GM19023 (cell line): Measurements from ENCODE around the gene PSMC4.
"Not testable (repeated sequence)": the region's sequence is repeated elsewhere in the genome, so short reads cannot be mapped to it uniquely, and the experiment has no call there.

Experiments
- ATAC-seq: cut with Tn5 transposase; IDR thresholded peaks from one replicate; pipeline ENCODE4 v1.9.1; 2021; ENCODE audit warnings: mild to moderate bottlenecking, moderate library complexity; ENCODE audit not compliant: unreplicated experiment

Gene PSMC4

DNA sequence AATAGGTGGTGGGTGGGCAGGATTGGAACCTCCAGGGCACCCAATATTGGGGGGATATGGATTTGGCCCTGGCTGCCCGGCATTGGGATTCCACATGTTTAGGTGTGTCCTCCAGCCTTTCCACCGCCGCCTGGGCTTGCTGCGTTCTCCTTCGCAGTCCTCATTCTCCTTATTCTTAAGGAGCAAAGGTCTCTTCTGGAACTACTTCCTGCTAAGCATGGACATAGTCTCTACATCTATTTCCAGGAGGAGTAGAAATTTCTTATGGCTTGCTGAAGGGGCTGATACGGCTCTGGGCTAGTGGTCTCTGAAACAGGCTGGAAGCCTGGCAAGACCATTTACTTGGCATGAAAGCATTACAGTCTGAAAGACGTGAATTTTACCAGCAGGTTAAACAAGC, 27.4 kb upstream of the PSMC4 start:
- no peak for ATAC-seq

DNA sequence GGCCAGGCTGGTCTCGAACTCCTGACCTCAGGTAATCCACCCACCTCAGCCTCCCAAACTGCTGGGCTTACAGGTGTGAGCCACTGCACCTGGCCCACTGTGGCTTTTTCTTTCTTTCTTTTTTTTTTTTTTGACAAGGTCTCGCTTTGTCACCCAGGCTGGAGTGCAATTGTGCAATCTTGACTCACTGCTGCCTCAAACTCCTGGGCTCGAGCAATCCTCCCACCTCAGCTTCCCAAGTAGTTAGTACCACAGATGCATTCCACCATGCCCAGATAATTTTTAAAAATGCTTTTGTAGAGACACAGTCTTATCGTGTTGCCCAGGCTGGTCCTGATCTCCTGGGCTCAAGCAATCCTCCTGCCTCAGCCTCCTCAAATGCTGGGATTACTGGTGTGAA, 24.4 kb upstream of the PSMC4 start:
- no peak for ATAC-seq

DNA sequence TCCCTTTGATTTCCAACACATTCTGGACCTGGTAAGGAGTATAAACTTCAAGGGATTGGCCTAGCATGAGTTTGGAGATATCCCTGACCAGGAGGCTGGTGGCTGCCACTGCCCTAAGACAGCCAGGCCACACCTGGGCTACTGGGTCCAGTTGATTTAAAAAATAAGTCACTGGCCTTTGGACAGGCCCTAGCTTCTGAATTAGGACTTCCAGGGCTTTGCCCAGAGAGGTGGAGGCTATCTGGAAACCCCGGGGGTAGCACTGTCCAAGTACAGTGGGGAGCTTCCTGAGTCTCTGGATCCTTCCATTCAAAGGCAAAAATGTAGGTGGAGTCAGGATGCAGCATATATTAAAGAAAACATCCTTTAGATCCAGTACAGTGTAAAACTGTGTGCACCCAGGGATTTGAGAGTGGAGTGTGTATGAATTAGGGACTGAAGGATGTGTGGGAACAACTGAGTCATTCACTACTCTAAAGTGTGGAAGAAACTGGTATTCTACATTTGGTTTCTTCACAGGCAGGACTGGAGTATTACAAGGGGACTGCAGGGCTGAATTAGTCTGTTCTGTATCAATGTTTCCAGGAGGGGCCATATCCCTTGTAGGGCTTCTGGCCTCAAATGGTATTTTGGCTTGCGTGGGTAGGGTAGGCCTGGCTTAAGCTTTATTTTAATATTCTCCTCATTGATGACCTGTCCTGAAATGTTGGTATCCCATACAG, 21.8 kb upstream of the PSMC4 start:
- ATAC-seq = no peak

DNA sequence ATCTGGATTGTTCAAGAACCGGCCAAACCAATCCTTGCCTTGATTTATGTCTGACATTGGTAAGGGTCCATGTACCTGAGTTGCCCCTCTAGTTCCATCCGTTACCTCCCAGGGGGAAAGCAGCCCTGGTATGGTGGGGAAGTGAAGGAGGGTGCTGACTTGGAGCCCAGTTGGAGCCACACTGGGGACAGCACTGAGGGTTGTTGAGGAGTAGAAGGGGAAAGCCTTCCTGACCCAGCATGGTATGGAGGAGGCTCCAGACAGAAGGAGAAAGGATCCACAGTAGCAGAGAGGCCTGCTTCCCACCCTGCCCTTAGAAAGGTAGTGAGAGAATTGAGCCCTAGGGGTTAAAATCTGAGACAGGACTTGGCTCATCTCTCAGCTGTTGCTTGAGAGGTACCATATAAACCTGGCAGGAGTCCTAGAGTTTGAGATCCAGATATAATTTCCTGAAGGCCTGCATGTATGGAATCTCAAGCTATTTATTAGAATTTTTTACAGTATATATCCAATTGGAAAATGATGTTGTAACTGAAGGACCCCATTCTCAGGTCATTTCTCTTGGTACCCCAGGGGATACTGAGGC, 19.8 kb upstream of the PSMC4 start:
- ATAC-seq = no peak

DNA sequence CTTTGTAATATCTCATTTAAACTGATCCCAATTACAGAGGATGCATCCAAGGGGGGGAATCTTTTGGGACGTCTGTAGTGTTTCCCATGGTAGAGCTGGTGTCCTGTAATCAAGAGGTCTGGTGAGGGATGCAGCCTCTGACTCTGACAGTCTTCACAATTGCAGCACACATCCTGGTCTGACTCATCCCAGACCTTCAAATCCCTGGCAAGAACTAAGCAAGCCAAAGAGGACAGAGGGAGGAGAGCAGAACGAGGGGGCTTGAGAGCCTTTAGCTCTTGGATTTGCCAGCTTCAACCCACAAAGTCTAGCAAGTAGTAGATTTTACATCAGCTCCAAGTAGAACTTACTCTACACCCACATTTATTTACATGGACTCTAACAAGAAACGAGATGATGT, 19.3 kb upstream of the PSMC4 start:
- ATAC-seq = no peak

DNA sequence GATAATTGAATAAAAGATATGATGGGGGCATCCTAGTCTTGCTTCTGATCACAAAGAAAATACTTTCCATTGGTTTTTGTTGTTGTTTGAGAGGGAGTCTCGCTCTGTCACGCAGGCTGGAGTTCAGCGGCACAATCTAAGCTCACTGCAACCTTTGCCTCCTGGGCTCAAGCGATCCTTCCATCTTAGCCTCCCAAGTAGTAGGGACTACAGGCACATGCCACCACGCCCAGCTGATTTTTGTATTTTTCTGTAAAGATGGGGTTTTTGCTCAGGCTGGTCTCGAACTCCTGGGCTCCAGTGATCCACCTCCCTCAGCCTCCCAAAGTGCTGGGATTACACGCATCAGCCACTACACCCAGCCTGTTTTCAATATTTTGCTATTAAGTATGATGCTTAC, 17.1 kb upstream of the PSMC4 start:
- ATAC-seq = no peak

DNA sequence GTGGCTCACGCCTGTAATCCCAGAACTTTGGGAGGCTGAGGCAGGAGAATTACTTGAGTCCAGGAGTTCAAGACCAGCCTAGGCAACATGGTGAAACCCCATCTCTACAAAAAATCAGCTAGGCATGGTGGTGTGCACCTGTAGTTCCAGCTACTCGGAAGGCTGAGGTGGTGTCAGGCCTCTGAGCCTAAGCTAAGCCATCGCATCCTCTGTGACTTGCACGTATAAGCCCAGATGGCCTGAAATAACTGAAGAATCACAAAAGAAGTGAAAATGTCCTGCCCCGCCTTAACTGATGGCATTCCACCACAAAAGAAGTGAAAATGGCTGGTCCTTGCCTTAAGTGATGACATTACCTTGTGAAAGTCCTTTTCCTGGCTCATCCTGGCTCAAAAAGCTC, 13.1 kb upstream of the PSMC4 start:
- not testable (repeated sequence) for ATAC-seq

DNA sequence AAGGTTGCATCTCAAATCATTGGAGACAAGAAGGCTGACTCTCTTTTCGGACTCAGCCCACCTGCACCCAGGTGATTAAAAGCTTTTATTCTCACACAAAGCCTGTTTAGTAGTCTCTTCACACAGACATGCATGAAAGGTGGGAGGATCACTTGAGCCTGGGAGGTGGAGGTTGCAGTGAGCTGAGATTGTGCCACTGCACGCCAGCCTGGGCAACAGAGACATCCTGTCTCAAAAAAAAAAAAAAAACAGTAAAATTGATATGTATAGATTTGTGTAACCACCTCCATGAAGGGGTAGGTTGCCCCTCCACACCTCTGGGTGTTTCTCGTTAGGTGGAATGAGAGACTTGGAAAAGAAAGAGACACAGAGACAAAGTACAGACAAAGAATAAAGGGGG, 12.0 kb upstream of the PSMC4 start:
- not testable (repeated sequence) for ATAC-seq

DNA sequence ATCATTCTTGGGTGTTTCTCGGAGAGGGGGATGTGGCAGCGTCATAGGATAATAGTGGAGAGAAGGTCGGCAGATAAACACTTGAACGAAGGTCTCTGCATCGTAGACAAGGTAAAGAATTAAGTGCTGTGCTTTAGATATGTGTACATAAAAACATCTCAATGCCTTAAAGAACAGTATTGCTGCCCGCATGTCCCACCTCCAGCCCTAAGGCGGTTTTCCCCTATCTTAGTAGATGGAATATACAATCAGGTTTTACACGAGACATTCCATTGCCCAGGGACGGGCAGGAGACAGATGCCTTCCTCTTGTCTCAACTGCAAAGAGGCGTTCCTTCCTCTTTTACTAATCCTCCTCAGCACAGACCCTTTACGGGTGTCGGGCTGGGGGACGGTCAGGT, 11.6 kb upstream of the PSMC4 start:
- ATAC-seq = not testable (repeated sequence)

DNA sequence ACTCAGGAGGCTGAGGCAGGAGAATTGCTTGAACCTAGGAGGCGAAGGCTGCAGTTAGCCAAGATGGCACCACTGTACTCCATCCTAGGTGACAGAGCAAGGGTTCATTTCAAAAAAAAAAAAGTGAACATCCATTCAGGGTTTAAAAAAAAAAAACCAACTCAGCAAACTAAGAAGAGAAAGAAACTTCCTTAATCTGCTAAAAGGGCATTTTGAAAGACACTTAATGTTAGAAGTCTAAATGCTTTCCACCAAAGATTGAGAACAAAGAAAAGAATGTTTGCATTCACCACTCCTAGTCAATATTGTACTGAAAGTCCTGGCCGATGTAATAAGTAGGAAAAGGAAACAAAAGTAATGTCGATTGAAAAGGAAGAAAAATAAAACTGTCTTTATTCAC, 7.1 kb upstream of the PSMC4 start:
- ATAC-seq = no peak

DNA sequence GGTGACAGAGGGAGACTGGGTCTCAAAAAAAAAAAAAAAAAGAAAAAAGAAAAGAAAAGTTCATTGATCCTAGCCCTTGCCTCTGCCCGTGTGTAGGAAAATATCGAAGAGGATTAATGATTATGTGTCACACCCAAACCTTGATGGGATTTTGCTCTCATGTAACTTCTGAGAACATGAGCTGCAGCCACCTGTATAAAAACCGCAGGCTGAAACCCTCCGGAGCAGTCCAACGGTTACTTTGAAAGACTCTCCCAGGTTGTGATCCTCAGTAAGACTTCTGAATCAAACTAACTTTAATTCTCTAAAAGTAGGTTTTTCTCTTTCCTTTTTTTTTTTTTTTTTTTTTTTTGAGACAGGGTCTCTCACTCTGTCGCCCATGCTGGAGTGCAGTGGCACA, 4.3 kb upstream of the PSMC4 start:
- ATAC-seq = no peak

DNA sequence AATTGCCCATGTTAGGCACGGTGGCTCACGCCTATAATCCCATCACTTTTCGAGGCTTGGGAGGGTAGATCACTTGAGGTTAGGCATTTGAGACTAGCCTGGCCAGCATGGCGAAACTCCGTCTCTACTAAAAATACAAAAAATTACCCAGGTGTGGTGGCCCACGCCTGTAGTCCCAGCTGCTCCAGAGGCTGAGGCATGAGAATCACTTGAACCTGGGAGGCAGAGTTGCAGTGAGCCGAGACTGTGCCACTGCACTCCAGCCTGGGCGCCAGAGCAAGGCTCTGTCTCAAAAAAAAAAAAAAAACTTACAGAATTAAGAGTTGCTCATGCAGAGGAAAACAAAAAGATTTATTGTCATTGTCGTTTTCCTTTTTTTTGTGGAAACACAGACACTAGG, 3.4 kb upstream of the PSMC4 start:
- ATAC-seq = no peak

DNA sequence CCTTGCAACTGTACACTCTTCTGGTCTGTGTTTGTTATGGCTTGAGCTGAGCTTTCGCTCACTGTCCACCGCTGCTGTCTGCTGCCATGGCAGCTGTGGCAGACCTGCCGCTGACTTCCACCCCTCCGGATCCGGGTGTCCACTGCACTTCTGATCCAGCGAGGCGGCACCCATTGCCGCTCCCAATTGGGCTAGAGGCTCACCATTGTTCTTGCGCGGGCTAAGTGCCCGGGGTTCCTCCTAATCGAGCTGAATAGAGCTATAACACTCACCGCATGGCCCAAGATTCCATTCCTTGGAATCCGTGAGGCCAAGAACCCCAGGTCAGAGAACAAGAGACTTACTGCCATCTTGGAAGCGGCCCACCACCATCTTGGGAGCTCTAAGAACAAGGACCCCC, 2.2 kb upstream of the PSMC4 start:
- no peak for ATAC-seq

DNA sequence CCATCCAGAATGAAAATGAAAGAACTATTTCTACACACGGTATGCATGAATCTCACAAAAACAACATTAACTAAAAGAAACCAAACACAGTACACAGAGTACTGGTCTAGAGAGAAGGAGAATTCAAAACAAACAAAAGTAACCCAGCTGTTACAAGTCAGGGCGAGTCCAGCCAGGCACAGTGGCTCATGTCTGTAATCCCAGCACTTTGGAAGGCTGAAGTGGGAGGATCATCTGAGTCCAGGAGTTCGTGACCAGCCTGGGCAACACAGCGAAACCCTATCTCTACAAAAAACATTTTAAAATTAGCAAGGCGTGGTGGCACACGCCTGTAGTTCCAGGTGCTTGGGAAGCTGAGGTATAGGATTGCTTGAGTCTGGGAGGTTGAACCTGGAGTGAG, 1.7 kb upstream of the PSMC4 start:
- ATAC-seq = no peak

DNA sequence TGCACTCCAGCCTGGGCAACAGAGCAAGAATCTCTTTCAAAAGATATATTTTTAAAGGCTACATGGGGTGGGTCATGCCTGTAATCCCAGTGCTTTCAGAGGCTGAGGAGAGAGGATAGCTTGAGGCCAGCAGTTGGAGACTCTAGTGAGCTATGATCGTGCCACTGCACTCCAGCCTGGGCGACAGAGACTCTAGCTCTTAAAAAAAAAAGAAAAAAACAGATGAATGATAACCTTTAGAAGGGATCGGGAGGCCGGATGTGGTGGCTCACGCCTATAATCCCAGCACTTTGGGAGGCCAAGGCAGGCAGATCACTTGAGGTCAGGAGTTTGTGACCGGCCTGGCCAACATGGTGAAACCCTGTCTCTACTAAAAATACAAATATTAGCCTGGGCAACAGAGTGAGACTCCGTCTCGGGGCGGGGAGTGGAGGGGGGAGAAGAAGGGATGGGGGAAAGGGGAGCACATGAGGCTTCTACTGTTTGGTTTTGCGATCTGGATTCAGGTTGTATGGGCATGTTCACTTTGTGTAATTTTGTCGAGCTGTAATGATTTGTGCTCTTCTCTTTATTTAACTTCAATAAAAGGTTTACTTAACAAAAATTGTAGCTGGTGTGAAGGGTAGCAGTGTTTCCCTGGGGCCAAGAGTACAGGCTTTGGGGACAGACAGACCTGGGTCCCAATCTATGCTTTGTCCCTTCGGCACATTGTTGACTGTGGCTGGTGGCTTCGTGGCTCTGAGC, 1.1 kb upstream of the PSMC4 start:
- ATAC-seq = no peak

DNA sequence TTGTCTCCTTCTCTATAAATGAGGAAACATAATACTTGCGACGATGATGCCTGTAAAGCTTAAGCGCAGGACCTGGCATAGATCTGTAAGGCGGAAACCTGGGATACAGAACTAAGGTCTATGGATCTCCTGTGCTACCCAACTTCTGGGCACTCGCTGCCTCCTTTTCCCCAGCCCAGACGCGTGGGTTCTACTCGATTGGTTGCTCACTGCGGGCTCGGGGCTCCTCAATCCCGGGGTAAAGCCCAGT, 615 bp upstream of the PSMC4 start:
- ATAC-seq = no peak

DNA sequence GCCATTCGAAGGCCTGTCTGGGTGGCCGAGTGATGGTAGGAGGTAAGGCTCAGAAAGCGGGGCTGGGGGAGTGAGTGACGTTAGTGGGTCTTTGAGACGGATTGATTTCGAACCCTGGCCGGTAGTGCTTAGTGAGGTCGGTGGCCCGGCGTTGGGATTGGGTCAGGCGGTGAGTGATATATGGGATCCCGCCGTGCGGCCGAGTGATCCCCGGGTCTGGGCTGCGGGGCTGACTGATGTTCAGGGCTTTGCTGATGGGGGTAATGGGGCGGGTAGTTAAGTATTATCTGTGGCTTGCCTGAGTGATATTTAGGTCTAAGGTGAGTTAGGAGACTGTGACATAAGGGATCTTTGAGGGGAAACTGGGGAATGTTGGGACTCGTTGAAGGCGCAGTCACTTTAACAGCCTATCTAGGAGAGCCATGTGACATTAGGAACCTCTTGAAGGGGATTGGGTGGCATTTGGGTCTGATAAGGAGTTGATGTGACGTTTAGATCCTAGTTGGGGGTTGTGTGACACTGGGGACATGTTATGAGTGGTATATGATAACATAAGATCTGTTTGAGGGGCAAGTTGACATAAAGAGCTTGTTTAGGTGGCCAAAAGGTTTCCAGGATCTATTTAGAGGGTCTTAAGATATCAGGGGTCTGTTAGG, 543 bp downstream of the PSMC4 start:
- peak; percentile 3 for ATAC-seq

DNA sequence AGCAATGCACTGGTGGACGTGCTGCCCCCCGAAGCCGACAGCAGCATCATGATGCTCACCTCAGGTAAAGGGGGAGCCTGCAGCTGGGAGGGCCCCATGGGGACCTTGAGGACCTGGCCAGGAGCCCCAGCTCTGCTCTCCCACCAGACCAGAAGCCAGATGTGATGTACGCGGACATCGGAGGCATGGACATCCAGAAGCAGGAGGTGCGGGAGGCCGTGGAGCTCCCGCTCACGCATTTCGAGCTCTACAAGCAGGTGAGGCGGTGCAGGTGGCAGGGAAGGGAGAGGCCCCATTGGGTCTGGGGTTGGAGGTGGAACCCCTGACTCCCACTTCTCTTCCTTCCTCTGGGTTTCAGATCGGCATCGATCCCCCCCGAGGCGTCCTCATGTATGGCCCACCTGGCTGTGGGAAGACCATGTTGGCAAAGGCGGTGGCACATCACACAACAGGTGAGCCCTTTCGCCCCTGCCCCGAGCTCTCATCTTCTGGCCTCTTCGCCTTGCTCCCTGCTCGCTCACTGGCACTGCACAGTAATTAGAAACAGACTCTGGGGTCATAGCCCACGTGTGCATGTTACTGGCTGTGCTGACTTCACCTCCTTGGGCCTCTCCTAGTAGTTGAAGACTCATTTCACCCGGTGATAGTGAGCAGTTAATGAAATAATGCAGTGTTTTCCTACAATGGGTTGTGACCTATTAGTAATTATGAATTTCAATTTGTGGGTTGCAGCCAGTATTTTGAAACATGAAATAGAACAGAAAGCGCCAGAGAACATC, 3.6 kb downstream of the PSMC4 start:
- no peak for ATAC-seq

DNA sequence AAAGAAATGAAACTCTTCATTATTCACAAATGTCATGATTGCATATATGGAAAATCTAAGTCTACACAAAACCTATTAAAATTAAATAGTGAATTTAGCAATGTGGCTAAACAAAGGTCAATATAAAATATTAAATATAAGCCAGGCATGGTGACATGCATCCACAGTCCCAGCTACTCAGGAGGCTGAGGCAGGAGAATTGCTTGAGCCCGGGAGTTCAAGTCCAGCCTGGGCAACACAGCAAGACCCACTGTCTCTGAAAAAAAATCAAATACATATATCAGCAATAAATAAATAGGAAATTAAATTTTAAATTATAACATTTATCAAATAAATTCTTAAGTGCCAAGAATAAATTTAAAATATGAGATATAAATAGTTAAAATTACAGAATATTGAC, 11.9 kb downstream of the PSMC4 start:
- ATAC-seq = no peak

DNA sequence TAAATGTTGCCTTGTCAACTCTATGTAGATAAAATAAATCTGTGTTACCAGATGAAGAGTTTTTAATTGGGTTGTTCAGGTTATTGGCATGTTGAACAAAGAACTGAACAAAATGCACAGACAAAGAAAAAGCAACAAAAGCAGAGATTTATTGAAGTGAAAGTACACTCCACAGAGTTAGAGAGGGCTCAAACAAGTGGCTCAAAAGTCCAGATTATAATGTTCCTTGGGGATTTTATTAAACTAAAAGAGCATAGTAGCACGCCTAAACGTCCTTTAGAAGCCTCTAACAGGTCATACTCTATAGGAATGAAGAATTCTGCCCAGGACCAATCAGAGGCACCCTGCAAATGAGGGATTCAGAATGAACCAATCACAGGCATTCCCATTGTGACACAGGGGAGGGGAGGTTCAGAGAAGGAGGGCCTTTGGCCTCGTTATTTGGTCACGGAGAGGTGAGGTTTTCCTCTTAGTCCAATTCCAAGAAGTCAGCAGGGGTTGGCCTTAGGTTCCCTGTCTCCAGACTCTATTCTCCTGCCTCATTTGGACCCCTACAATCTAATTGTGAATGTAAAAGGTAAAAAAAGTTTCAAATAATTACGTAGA, 12.8 kb downstream of the PSMC4 start:
- no peak for ATAC-seq

DNA sequence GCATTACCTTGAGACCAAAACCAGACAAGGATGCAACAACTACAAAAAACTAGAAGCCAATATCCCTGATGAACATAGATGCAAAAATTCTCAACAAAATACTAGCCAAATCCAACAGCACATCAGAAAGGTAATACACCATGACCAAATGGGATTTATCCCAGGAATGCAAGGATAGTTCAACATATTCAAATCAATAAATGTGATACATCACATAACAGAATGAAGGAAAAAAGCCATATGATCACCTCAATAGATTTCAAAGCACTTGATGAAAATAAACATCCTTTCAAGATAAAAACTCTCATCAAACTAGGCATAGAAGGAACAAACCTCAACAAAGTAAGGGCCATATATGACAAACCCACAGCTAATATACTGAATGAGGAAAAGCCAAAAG, 15.7 kb downstream of the PSMC4 start:
- ATAC-seq = no peak
